Uterus (tissue), 4 donors: ENCODE data around the gene SLC5A3. TPM values are rescaled to one million over a fixed set of nuclear protein-coding genes. Genes with fewer than 3 reads are reported as not detected.

Experiments
- DNase-seq, 2 donors: peaks; one replicate each; pipeline ENCODE4 v3.0.0-alpha.2; 2019 to 2020
- H3K27ac ChIP-seq, 2 donors: fragments of 200-600 bp; sonication (generic); 1 replicate in 1 of 2; 2 replicates in 1 of 2; pipeline ENCODE4 v1.5.1; 2016 to 2018
- H3K27me3 ChIP-seq, 2 donors: fragments of 200-600 bp; sonication (generic); one replicate each; pipeline ENCODE4 v1.5.1; 2018 to 2019; ENCODE audit warnings: control low read depth in 1 of 2
- H3K36me3 ChIP-seq, 2 donors: fragments of 200-600 bp; sonication (generic); one replicate each; pipeline ENCODE4 v1.5.1; 2019; ENCODE audit warnings: control low read depth in 1 of 2
- H3K4me1 ChIP-seq, 2 donors: fragments of 200-600 bp; sonication (generic); one replicate each; pipeline ENCODE4 v1.5.1; 2018 to 2019; ENCODE audit warnings: control low read depth in 1 of 2
- H3K4me3 ChIP-seq, 2 donors: fragments of 200-600 bp; sonication (generic); 1 replicate in 1 of 2; 2 replicates in 1 of 2; pipeline ENCODE4 v1.5.1; 2018 to 2019; ENCODE audit warnings: mild to moderate bottlenecking in 1 of 2
- H3K9me3 ChIP-seq, 2 donors: fragments of 200-600 bp; sonication (generic); one replicate each; pipeline ENCODE4 v1.5.1; 2019; ENCODE audit warnings: control low read depth in 1 of 2
- CTCF ChIP-seq, 4 experiments: fragments of 200-600 bp in 2 of 4; fragments of 450-650 bp in 2 of 4; sonication (generic) in 2 of 4; IDR thresholded peaks; one replicate each; pipeline ENCODE4 v1.5.1; 2016 to 2019; ENCODE audit warnings: antibody characterized with exemption in 4 of 4, mild to moderate bottlenecking in 2 of 4, moderate library complexity in 1 of 4
- POLR2A ChIP-seq, 2 donors: fragments of 450-650 bp; IDR thresholded peaks; one replicate each; pipeline ENCODE4 v1.6.1; 2016; ENCODE audit warnings: antibody characterized with exemption in 2 of 2, mild to moderate bottlenecking in 1 of 2, moderate library complexity in 1 of 2
- intact Hi-C: fragments of 100-400 bp; cut with DNase I; formaldehyde crosslinking; loops from one replicate; pipeline ENCODE4 v1.15.1; 2023; ENCODE audit warnings: low total_unique reads
- total RNA-seq, 4 donors: library from RNA; depleted of rRNA in 3 of 4; stranded (reverse); fragments of >200 nt in 3 of 4; gene quantifications; one replicate each; pipeline versions ENCODE4 v1.1.0 to v1.2.4, GENCODE V29; 2014 to 2023
- donor health status: DM: yes; HTN: yes; CAD: no.

The SLC5A3 gene
- total RNA-seq, 4 donors from 2014 or later: 10.2 to 76.2 (median 17.1) TPM

- no peaks in the 10 kb centered on the region for H3K4me1 ChIP-seq
- no peak for DNase-seq
- TF ChIP-seq POLR2A (IDR thresholded peaks at IDR 0.05) (no peak), CTCF (IDR thresholded peaks at IDR 0.05) (no peak)
- no peak overlapping the region for H3K27ac ChIP-seq
- H3K9me3 ChIP-seq: no peaks in the 10 kb centered on the region
- no peaks in the 10 kb centered on the region for H3K36me3 ChIP-seq
- no peaks in the 10 kb centered on the region for H3K27me3 ChIP-seq
- no peak overlapping the region for H3K4me3 ChIP-seq
- intact Hi-C loops: no loop called here
Measured at GRCh38 chr21:34065027-34065426, 8.4 kb upstream of the SLC5A3 start.

GRCh38 chr21:34071683-34072082 lies 1.7 kb upstream of the SLC5A3 start:
- H3K4me3 ChIP-seq: no peak overlapping the region
- no peaks in the 10 kb centered on the region for H3K36me3 ChIP-seq
- no peaks in the 10 kb centered on the region for H3K27me3 ChIP-seq
- DNase-seq: no peak
- peaks cover 0 to 16% of the 10 kb centered on the region in 2 donors for H3K4me1 ChIP-seq
- intact Hi-C loops: loop anchor here (10.0 kb wide), 1 partner anchor 127 kb away; no protein-coding TSS in a partner anchor
- H3K27ac ChIP-seq: peak overlapping the region; percentile 92 to 99
- H3K9me3 ChIP-seq: no peaks in the 10 kb centered on the region
- TF ChIP-seq CTCF (IDR thresholded peaks at IDR 0.05) (no peak), POLR2A (IDR thresholded peaks at IDR 0.05) (no peak)

- no peaks in the 10 kb centered on the region for H3K36me3 ChIP-seq
- no peaks in the 10 kb centered on the region for H3K27me3 ChIP-seq
- H3K9me3 ChIP-seq: no peaks in the 10 kb centered on the region
- peak overlapping the region; percentile 92 to 99 for H3K27ac ChIP-seq
- intact Hi-C loops: loop anchor here (10.0 kb wide), 1 partner anchor 128 kb away; no protein-coding TSS in a partner anchor
- DNase-seq: peak in 1 of 2 donors; percentile 43
- peaks cover 0 to 20% of the 10 kb centered on the region in 2 donors for H3K4me1 ChIP-seq
- peak overlapping the region; percentile 24 to 92 for H3K4me3 ChIP-seq
- TF ChIP-seq POLR2A (IDR thresholded peaks at IDR 0.05) (no peak), CTCF (IDR thresholded peaks at IDR 0.05) (no peak)
Measured at GRCh38 chr21:34072145-34073031, 990 bp upstream of the SLC5A3 start.

- peaks cover 0 to 25% of the 10 kb centered on the region in 2 donors for H3K4me1 ChIP-seq
Measured at GRCh38 chr21:34073749-34074282, 438 bp downstream of the SLC5A3 start.

More at GRCh38 chr21:34073749-34074282, 438 bp downstream of the SLC5A3 start:
- Histone ChIP-seq H3K4me3 (peak overlapping the region; percentile 65 to 92), H3K27ac (peak overlapping the region; percentile 93 to 99), H3K36me3 (no peaks in the 10 kb centered on the region), H3K27me3 (no peaks in the 10 kb centered on the region), H3K9me3 (no peaks in the 10 kb centered on the region)
- no peak for TF ChIP-seq CTCF (IDR thresholded peaks at IDR 0.05)
- no peak for DNase-seq
- intact Hi-C loops: loop anchor here (10.0 kb wide), 1 partner anchor 129 kb away; no protein-coding TSS in a partner anchor
